ENCODE measurements around the gene CCDC93.

Gene CCDC93

GRCh38 chr2:117917223-117917917 is 96.5 kb downstream of the CCDC93 start:
- no peak for DNase-seq (ENCODE audit: low spot score)
- no peak for FAIRE-seq

GRCh38 chr2:117902933-117903332 is 110.9 kb downstream of the CCDC93 start:
- no peak for FAIRE-seq
- no peak for DNase-seq (ENCODE audit: low spot score)

- FAIRE-seq (no peak), DNase-seq (ENCODE audit: low spot score) (no peak)
Measured at GRCh38 chr2:117888897-117889296, 125.0 kb downstream of the CCDC93 start.

GRCh38 chr2:117885308-117885707 is 128.6 kb downstream of the CCDC93 start:
- DNase-seq (ENCODE audit: low spot score) = no peak
- no peak for FAIRE-seq

- no peak for FAIRE-seq
Measured at GRCh38 chr2:117879003-117879402, 134.9 kb downstream of the CCDC93 start.

GRCh38 chr2:117875786-117876185 is 138.1 kb downstream of the CCDC93 start:
- no peak for DNase-seq (ENCODE audit: low spot score)
- no peak for FAIRE-seq

More at GRCh38 chr2:117879003-117879402, 134.9 kb downstream of the CCDC93 start:
- no peak for DNase-seq (ENCODE audit: low spot score)
